ENCODE results near the gene TTC33.

TTC33 gene

DNA sequence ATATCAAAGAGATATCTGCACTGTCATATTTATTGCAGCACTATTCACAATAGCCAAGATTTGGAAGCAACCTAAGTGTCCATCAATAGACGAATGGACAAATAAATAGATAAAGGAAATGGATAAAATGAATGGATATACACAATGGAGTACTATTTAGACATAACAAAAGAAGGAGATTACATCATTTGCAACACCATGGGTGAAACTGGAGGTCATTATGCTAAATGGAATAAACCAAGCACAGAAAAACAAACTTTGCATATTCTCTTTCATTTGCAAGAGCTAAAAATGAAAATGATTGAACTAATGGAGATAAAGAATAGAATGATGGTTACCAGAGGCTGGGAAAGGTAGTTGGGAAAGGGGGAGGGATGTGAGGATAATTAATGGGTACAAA lies 231.1 kb downstream of the TTC33 start:
- DNase-seq (ENCODE audit: low read depth in 1 of 2, low spot score in 1 of 2) = no peak

GRCh38 chr5:40521925-40522324 lies 233.8 kb downstream of the TTC33 start:
- no peak for DNase-seq (ENCODE audit: low read depth in 1 of 2, low spot score in 1 of 2)

DNA sequence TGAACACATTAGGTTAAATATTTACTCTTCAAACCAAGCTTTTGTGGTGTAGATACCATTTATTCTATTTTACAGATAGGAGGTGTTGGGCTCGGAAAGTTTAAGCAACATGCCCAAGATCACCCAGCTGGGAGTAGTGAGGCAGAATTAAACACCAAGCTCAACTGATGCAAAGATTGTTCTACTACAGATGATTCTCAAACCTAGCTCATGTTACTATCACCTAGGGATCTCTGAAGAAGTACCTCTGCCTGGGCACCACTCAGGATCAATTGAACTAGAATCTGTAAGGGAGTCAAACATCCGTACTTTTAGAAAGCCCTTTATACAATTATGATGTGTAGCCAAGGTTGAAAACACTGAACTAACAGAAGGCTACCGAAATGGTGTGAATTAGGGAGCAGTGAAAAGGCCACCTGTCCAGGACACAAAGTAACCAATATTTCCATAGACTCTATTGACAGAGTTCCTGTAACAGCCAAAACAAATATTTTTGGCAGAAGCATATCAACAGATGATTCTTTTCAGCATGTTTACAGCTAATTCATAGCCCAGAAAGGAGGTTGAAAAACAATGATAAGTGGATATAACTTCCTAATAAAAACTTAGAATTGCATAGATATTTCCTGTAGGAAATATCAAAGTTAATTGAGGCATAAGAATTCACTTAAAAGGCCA lies 234.5 kb downstream of the TTC33 start:
- DNase-seq (ENCODE audit: low read depth in 1 of 2, low spot score in 1 of 2) = no peak

- DNase-seq (ENCODE audit: low read depth in 1 of 2, low spot score in 1 of 2) = no peak
Observed at GRCh38 chr5:40518485-40518917, 237.3 kb downstream of the TTC33 start.

GRCh38 chr5:40515476-40515875 lies 240.3 kb downstream of the TTC33 start:
- no peak for DNase-seq (ENCODE audit: low read depth in 1 of 2, low spot score in 1 of 2)

- DNase-seq (ENCODE audit: low read depth in 1 of 2, low spot score in 1 of 2) = no peak
Observed at GRCh38 chr5:40514976-40515375, 240.8 kb downstream of the TTC33 start.

- no peak for DNase-seq (ENCODE audit: low read depth in 1 of 2, low spot score in 1 of 2)
Observed at GRCh38 chr5:40511801-40512200, 244.0 kb downstream of the TTC33 start.

DNA sequence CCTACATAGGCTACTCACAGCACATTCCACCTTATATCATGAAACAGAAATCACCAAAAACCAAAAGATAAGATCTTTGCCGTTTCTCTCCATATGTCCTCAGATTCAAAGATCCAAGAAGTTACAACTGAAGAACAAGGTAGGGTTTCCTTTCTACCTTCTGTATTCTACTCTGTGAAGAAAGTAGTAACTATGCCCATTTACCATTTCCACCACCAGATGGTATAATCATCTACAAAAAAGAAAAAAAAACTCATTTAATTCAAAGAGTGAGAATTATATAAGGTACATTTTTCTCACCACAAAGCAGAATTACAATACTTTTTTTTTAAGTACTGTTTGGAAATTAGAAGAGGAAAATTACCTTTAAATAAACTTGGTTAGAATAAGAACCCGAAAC lies 248.7 kb downstream of the TTC33 start:
- DNase-seq (ENCODE audit: low read depth in 1 of 2, low spot score in 1 of 2) = no peak

- no peak for DNase-seq (ENCODE audit: low read depth in 1 of 2, low spot score in 1 of 2)
Observed at GRCh38 chr5:40505031-40505430, 250.7 kb downstream of the TTC33 start.

DNA sequence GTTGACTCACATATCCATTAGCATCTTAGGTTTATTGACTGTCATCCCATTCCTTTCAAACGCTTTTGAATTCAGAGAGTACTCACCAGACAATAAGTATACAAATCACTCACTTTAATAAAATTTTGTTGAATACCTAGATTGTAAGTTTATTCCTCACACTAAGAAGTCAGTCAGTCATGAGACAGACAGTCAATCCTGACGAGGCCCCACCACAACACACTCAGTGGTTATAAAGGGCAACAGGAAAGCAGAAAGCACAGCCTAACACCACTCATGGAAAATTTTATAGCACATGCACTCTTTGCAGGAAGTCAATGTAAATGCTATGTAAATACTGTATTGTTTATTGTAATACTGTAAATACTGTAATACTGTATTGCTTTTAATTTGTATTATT lies 252.3 kb downstream of the TTC33 start:
- no peak for DNase-seq (ENCODE audit: low read depth in 1 of 2, low spot score in 1 of 2)

- no peak for DNase-seq (ENCODE audit: low read depth in 1 of 2, low spot score in 1 of 2)
Observed at GRCh38 chr5:40502736-40503135, 253.0 kb downstream of the TTC33 start.

DNA sequence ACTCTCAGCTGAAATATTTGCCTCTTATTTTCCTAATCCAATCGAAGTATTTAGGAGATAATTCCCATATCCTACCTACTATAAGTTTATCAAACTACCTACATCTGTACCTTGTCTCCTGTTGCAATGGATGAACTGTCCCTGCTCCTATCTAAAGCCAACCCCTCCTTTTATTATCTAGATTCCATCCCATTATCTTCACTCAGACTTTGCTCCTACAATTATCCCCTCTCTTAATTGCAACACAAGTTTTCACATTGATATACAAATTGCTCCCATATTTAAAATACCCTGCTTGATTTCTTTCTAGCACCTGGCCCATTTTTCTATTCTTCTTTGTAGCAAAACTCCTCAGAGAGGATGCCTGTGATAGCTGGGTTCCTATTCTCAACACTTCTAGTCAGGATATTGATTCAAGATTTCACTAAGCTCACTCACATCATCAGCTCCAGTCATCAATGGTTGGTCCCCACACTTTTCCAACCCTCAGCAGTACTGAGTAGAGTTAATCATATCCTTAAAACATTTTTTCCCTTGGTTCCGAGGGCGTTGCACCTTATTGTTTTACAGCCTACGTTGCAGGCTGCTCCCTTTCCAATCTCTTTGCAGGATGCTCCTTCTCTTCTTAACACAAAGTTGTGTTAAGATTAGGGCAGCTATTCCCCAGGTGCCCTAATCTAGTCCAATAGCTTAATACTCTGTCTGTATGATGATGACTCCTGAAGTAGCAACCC lies 253.9 kb downstream of the TTC33 start:
- no peak for DNase-seq (ENCODE audit: low read depth in 1 of 2, low spot score in 1 of 2)

DNA sequence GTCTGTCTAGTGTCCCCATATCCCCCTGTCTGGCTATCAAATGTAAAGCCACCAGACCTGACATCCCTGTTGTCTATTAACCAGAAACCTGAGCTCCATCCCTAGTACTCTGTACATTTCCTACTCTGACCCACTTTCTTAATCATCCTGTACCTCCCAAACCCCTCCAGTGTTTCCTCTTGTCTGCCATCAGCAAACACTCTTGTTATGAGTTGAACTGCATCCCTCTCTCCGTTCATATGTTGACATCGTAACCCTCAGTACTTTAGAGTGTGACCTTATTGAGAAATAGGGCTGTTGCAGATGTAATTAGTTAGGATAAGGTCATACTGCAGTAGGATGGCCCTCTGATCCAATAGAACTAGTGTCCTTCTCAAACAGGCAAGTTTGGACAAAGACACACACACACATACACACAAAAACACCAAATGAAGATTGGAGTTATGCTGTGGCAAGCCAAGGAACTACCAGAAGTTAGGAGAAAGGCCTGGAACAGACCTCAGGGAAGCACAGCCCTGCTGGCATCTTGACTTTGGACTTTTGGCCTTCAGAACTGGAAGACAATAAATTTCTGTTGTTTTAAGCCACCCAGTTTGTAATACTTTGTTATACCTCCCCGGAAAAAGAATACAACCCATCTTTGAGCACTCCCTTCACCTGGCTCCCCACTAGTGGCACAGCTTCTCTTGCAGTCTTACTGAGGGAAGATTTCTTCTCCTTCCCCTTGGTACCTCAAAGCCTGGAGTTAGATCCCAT lies 256.1 kb downstream of the TTC33 start:
- DNase-seq (ENCODE audit: low read depth in 1 of 2, low spot score in 1 of 2) = no peak

DNA sequence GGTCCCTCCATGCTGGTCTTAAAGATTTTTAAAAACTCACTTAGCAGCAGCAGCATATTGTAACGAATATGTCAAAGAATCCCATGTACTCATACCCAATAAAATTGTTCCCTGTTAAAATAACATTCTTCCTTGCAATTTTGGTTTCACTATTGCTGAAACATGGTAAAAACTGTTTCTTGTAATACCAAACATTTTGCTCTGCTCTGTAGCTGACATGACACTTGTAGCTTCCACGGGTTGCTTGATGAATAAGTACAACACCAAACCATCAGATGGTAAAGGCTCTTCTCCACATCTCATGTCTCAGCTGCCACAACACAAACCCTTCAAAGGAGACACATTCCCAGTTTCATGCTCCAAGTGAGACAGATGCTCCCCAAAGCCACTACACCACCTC lies 256.8 kb downstream of the TTC33 start:
- DNase-seq (ENCODE audit: low read depth in 1 of 2, low spot score in 1 of 2) = no peak

DNA sequence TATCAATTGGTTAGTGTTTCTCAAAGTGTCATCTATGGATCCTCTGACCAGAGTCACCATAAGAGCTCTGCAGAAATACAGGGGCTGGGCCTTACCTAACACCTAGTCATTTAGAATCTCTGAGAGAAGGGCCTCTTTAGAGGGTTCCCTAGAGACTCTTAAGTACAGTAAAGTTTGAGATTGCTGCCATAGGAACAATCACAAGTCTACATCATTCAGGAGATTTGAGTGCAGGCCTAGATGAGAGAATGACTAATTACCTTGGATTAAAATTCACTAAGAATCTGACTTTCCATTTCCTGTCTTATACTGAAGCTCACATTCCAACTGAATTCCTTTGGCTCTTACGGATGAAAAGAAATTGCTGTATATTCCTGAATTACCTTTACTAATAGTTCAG lies 258.2 kb downstream of the TTC33 start:
- DNase-seq (ENCODE audit: low read depth in 1 of 2, low spot score in 1 of 2) = no peak

DNA sequence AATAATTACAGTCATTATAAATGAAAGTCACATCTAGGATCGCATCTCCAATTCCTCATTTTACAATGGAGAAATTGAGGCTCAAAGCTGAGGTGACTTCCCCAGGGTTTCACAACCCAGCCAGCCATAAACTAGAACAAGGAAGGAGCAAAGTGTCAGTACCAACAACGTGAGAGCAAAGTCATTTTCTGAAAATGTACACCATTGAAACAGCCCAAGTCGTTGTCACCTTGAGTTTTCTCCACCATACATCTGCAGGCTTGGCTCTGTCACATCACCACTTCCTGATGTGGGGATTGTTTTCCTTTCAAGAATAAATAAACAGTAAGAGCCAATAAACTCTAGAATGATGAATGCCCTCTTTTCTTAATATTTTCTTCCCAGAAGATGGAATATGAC lies 260.5 kb downstream of the TTC33 start:
- no peak for DNase-seq (ENCODE audit: low read depth in 1 of 2, low spot score in 1 of 2)

GRCh38 chr5:40494631-40495236 lies 261.0 kb downstream of the TTC33 start:
- no peak for DNase-seq (ENCODE audit: low read depth in 1 of 2, low spot score in 1 of 2)

DNA sequence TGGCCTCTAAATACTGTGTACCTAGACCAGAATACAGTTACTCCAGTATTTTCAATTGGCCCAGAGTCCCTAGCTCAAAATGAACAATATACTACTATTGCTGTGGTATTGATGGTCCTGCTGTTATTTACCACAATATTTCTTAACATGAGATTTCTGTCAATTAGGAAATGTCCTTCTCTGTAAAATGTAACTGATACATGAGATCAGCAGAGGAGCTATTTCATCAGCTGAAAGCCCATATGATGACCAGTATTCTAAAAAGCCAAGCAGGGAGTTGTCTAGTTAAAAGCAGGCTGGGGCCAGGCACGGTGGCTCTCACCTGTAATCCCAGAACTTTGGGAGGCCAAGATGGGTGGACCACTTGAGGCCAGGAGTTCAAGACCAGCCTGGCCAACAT lies 263.7 kb downstream of the TTC33 start:
- no peak for DNase-seq (ENCODE audit: low read depth in 1 of 2, low spot score in 1 of 2)

- DNase-seq (ENCODE audit: low read depth in 1 of 2, low spot score in 1 of 2) = no peak
Observed at GRCh38 chr5:40491644-40492043, 264.1 kb downstream of the TTC33 start.

GRCh38 chr5:40490464-40491111 lies 265.2 kb downstream of the TTC33 start:
- no peak for DNase-seq (ENCODE audit: low read depth in 1 of 2, low spot score in 1 of 2)

DNA sequence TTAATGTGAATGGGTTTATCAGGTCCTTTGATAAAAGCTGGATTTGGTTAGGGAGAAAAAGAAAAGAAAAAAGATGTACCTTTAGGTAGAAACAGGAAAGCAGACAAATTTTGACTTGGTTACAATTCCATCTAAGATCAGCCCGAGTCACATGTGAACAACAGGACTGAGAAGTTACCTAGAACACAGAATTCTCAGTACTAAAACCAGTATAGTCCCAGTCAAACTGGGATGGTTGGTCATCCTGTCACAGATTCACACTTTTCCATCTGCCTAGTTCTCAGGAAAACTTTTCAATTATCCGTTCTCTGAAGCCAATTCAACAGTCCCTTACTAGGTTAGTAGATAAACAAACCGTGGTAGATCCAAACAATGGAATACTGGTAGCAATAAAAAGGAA lies 266.3 kb downstream of the TTC33 start:
- no peak for DNase-seq (ENCODE audit: low read depth in 1 of 2, low spot score in 1 of 2)

Measured in stimulated activated CD4-positive, alpha-beta T cell treated with anti-CD3 and anti-CD28 coated beads, Interleukin-15, amount 100 ng/mL, for 1 hour (primary cell).